Measurements from ENCODE around the gene TDO2.

GRCh38 chr4:155903453-155903852, at the start of gene TDO2:
- TF ChIP-seq POLR2A (IDR thresholded peaks at IDR 0.05; ENCODE audit: extremely low read depth, insufficient read length) = no peak
- TF ChIP-seq CTCF (IDR thresholded peaks at IDR 0.05; ENCODE audit: low read depth, low read length) = no peak
